ENCODE data around the gene SLC25A23. TPM values are rescaled to one million over a fixed set of nuclear protein-coding genes. Genes with fewer than 3 reads are reported as not detected.

Gene SLC25A23
- total and polyA plus RNA-seq, 9 of the 15 experiments (the other 6 are each of a cell fraction or from before 2014, with no cell fraction given), result 6.1 to 72.0 (median 26.6) TPM

DNA sequence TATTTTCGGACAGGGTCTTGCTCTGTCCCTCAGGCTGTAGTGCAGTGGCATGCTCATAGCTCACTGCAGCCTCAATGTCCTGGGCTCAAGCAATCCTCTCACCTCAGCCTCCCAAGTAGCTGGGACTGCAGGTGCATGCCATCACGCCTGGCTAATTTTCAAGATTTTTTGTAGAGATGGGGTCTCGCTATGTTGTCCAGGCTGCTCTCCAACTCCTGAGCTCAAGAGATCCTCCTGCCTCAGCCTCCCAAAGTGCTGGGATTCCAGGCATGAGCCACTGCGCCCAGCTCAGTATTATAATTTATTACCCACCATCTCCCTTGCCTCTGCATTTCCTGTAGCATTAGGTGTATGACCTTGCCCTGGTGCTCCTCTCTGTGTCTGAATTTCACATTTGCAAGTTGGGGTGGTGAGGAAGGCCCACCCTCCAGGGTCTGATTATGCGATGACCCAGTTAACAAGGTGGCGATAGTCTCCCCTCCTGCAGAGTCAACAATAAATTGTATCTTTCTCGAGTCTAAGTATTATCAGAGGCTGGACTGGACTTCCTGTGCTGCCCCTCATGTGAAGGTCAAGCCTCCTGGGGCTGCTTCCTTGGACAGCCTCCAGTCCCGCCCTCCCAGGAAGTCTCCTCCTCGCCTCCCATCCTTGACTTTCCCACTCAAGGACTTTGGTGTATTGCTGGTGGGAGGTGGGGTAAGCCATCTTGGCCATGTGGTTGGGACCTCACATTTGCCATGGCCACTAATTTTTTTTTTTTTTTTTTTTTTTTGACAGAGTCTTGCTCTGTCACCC, 44.0 kb upstream of the SLC25A23 start (continued):
- TF ChIP-seq USF1 (CRISPR knock-in tag; IDR thresholded peaks at IDR 0.05) (no peak), HDAC3 (IDR thresholded peaks at IDR 0.05; ENCODE audit: borderline replicate concordance, partially characterized antibody) (no peak), E2F6 (IDR thresholded peaks at IDR 0.05; ENCODE audit: borderline replicate concordance in 1 of 2, extremely low read depth in 1 of 2, insufficient read depth in 1 of 2, insufficient read length in 1 of 2, low read depth in 1 of 2, low read length in 1 of 2, poor library complexity in 1 of 2, severe bottlenecking in 1 of 2) (peak in 1 of 2 experiments; percentile 58), ZNF253 (CRISPR knock-in tag; conservative IDR thresholded peaks at IDR 0.05) (no peak), TAF9B (IDR thresholded peaks at IDR 0.05; ENCODE audit: partially characterized antibody) (no peak), FUS (optimal IDR thresholded peaks at IDR 0.05; ENCODE audit: low read depth, low read length) (no peak), ZNF174 (CRISPR knock-in tag; IDR thresholded peaks at IDR 0.05) (no peak), ZNF232 (CRISPR knock-in tag; IDR thresholded peaks at IDR 0.05) (no peak), HDGF (IDR thresholded peaks at IDR 0.05) (no peak), SRSF7 (optimal IDR thresholded peaks at IDR 0.05; ENCODE audit: low read depth, low read length) (no peak), YY1 (IDR thresholded peaks at IDR 0.05; ENCODE audit: borderline replicate concordance in 1 of 3, control insufficient read depth in 1 of 3, extremely low read depth in 1 of 3, insufficient read depth in 3 of 3, insufficient read length in 1 of 3, insufficient replicate concordance in 2 of 3, low read depth in 1 of 3, low read length in 2 of 3) (peak in 1 of 3 experiments; percentile 60), ZNF79 (CRISPR knock-in tag; IDR thresholded peaks at IDR 0.05; ENCODE audit: low read depth) (no peak), ZKSCAN3 (CRISPR knock-in tag; IDR thresholded peaks at IDR 0.05) (no peak), L3MBTL2 (IDR thresholded peaks at IDR 0.05) (peak; percentile 21; the same call in 1 of the 2 replicates), PCBP1 (IDR thresholded peaks at IDR 0.05; ENCODE audit: low read depth, low read length, poor library complexity, severe bottlenecking) (no peak), MYC (IDR thresholded peaks at IDR 0.05; ENCODE audit: low read depth, low read length) (peak; percentile 31; the same call in 1 of the 2 replicates), MYC (CRISPR knock-in tag; IDR thresholded peaks at IDR 0.05; ENCODE audit: borderline replicate concordance, low read depth) (no peak)
- TF ChIP-seq, protein P1, sequence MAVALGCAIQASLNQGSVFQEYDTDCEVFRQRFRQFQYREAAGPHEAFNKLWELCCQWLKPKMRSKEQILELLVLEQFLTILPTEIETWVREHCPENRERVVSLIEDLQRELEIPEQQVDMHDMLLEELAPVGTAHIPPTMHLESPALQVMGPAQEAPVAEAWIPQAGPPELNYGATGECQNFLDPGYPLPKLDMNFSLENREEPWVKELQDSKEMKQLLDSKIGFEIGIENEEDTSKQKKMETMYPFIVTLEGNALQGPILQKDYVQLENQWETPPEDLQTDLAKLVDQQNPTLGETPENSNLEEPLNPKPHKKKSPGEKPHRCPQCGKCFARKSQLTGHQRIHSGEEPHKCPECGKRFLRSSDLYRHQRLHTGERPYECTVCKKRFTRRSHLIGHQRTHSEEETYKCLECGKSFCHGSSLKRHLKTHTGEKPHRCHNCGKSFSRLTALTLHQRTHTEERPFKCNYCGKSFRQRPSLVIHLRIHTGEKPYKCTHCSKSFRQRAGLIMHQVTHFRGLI (CRISPR knock-in tag; IDR thresholded peaks at IDR 0.05), result no peak
- TF ChIP-seq, protein P2, sequence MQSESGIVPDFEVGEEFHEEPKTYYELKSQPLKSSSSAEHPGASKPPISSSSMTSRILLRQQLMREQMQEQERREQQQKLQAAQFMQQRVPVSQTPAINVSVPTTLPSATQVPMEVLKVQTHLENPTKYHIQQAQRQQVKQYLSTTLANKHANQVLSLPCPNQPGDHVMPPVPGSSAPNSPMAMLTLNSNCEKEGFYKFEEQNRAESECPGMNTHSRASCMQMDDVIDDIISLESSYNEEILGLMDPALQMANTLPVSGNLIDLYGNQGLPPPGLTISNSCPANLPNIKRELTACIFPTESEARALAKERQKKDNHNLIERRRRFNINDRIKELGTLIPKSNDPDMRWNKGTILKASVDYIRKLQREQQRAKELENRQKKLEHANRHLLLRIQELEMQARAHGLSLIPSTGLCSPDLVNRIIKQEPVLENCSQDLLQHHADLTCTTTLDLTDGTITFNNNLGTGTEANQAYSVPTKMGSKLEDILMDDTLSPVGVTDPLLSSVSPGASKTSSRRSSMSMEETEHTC (IDR thresholded peaks at IDR 0.05), result no peak
- TF ChIP-seq, protein P3, sequence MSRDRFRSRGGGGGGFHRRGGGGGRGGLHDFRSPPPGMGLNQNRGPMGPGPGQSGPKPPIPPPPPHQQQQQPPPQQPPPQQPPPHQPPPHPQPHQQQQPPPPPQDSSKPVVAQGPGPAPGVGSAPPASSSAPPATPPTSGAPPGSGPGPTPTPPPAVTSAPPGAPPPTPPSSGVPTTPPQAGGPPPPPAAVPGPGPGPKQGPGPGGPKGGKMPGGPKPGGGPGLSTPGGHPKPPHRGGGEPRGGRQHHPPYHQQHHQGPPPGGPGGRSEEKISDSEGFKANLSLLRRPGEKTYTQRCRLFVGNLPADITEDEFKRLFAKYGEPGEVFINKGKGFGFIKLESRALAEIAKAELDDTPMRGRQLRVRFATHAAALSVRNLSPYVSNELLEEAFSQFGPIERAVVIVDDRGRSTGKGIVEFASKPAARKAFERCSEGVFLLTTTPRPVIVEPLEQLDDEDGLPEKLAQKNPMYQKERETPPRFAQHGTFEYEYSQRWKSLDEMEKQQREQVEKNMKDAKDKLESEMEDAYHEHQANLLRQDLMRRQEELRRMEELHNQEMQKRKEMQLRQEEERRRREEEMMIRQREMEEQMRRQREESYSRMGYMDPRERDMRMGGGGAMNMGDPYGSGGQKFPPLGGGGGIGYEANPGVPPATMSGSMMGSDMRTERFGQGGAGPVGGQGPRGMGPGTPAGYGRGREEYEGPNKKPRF (IDR thresholded peaks at IDR 0.05; ENCODE audit: low read depth, low read length), result no peak

All from K562 (cell line).